Measurements from ENCODE around the gene SLCO3A1. TPM values are rescaled to one million over a fixed set of nuclear protein-coding genes. Genes with fewer than 3 reads are reported as not detected.

SLCO3A1 gene
- total and polyA plus RNA-seq, 12 donors: 33.9 to 57.2 (median 46.4) TPM

GRCh38 chr15:92112180-92112579 is 258.7 kb downstream of the SLCO3A1 start:
- intact Hi-C loops (cut with DNase I): no loop called here
- H3K4me1 ChIP-seq: peaks cover 0 to 54% (median 34%) of the 10 kb centered on the region in 9 donors
- no peak for TF ChIP-seq CTCF (IDR thresholded peaks at IDR 0.05)
- H3K4me3 ChIP-seq: no peak overlapping the region
- H3K36me3 ChIP-seq: peaks cover 0 to 33% (median 0%) of the 10 kb centered on the region in 9 donors
- DNase-seq (no peak), ATAC-seq (peak in 7 of 8 donors; percentile 17 to 78 (median 33))
- no peaks in the 10 kb centered on the region for H3K27me3 ChIP-seq
- H3K27ac ChIP-seq: peak overlapping the region in 2 of 10 donors; percentile 49 to 58
- no peaks in the 10 kb centered on the region for H3K9me3 ChIP-seq
- 48 to 53% methylated on average over 3 of the region's 3 CpGs for WGBS, 2 donors

- no peak for DNase-seq
- intact Hi-C loops (cut with DNase I): no loop called here
- H3K4me1 ChIP-seq: peaks cover 4 to 59% (median 39%) of the 10 kb centered on the region in 9 donors
- 90% methylated on average over 3 of the region's 3 CpGs for WGBS, 2 donors
- H3K9me3 ChIP-seq: no peaks in the 10 kb centered on the region
- H3K4me3 ChIP-seq: no peak overlapping the region
- no peaks in the 10 kb centered on the region for H3K27me3 ChIP-seq
- peaks cover 0 to 30% (median 0%) of the 10 kb centered on the region in 9 donors for H3K36me3 ChIP-seq
- ATAC-seq: no peak
- H3K27ac ChIP-seq: no peak overlapping the region
- TF ChIP-seq CTCF (IDR thresholded peaks at IDR 0.05): no peak
Measured at GRCh38 chr15:92112711-92113110, 259.2 kb downstream of the SLCO3A1 start.

- TF ChIP-seq CTCF (IDR thresholded peaks at IDR 0.05): no peak
- intact Hi-C loops (cut with DNase I): no loop called here
- Histone ChIP-seq H3K4me3 (no peak overlapping the region), H3K27me3 (no peaks in the 10 kb centered on the region), H3K27ac (no peak overlapping the region), H3K4me1 (peaks cover 4 to 61% (median 42%) of the 10 kb centered on the region in 9 donors), H3K9me3 (no peaks in the 10 kb centered on the region), H3K36me3 (peaks cover 0 to 25% (median 0%) of the 10 kb centered on the region in 9 donors)
- ATAC-seq (no peak), DNase-seq (no peak)
- WGBS, 2 donors: 79 to 89% methylated on average over 3 of the region's 3 CpGs
Measured at GRCh38 chr15:92113832-92114231, 260.3 kb downstream of the SLCO3A1 start.

- Histone ChIP-seq H3K27me3 (no peaks in the 10 kb centered on the region), H3K36me3 (peaks cover 0 to 32% (median 0%) of the 10 kb centered on the region in 9 donors), H3K9me3 (no peaks in the 10 kb centered on the region), H3K4me1 (peaks cover 4 to 57% (median 43%) of the 10 kb centered on the region in 9 donors), H3K27ac (no peak overlapping the region), H3K4me3 (no peak overlapping the region)
- intact Hi-C loops (cut with DNase I): no loop called here
- no peak for TF ChIP-seq CTCF (IDR thresholded peaks at IDR 0.05)
- 98 to 100% methylated on average over 1 of the region's 1 CpG for WGBS, 2 donors
- no peak for DNase-seq
- ATAC-seq: no peak
Measured at GRCh38 chr15:92115834-92116233, 262.3 kb downstream of the SLCO3A1 start.

All from heart right ventricle (tissue), 16 donors.